Measurements from ENCODE around the gene SLC26A8. TPM values are rescaled to one million over a fixed set of nuclear protein-coding genes. Genes with fewer than 3 reads are reported as not detected.
"Not testable (repeated sequence)": the region's sequence is repeated elsewhere in the genome, so short reads cannot be mapped to it uniquely, and the experiment has no call there.

The SLC26A8 gene
- total and polyA plus RNA-seq, 3 experiments from 2014 or later, result not detected

GRCh38 chr6:35936681-35937359, 87.6 kb downstream of the SLC26A8 start:
- Mint-ChIP-seq H3K27ac (no peak overlapping the region), H3K9me3 (peaks cover 0 to 4% (median 0%) of the 10 kb centered on the region in 5 donors), H3K36me3 (peaks cover 0 to 5% (median 0%) of the 10 kb centered on the region in 3 donors), H3K4me3 (no peak overlapping the region), H3K4me1 (no peaks in the 10 kb centered on the region), H3K27me3 (peaks cover 8 to 21% of the 10 kb centered on the region in 2 donors)
- ChIA-PET POLR2A (no interaction called here), CTCF (no interaction called here)
- Histone ChIP-seq H3K36me3 (ENCODE audit: insufficient read depth, low read length) (no peaks in the 10 kb centered on the region), H3K4me1 (ENCODE audit: insufficient read depth, low read length) (no peaks in the 10 kb centered on the region), H3K9me3 (ENCODE audit: low read length) (no peaks in the 10 kb centered on the region), H3K27me3 (ENCODE audit: insufficient read depth, low read length, poor library complexity, severe bottlenecking) (no peaks in the 10 kb centered on the region), H3K27ac (ENCODE audit: low read depth, low read length) (no peak overlapping the region), H3K4me3 (ENCODE audit: low read length) (no peak overlapping the region)
- DNase-seq, result no peak

- H3K27ac Mint-ChIP-seq, result no peak overlapping the region
- ChIA-PET POLR2A (no interaction called here), CTCF (no interaction called here)
- H3K36me3 Mint-ChIP-seq, result peaks cover 0 to 5% (median 0%) of the 10 kb centered on the region in 3 donors
- Histone ChIP-seq H3K4me3 (ENCODE audit: low read length) (no peak overlapping the region), H3K36me3 (ENCODE audit: insufficient read depth, low read length) (no peaks in the 10 kb centered on the region), H3K9me3 (ENCODE audit: low read length) (no peaks in the 10 kb centered on the region), H3K27ac (ENCODE audit: low read depth, low read length) (no peak overlapping the region), H3K4me1 (ENCODE audit: insufficient read depth, low read length) (no peaks in the 10 kb centered on the region), H3K27me3 (ENCODE audit: insufficient read depth, low read length, poor library complexity, severe bottlenecking) (no peaks in the 10 kb centered on the region)
- no peak for DNase-seq
- H3K4me1 Mint-ChIP-seq, result no peaks in the 10 kb centered on the region
- H3K4me3 Mint-ChIP-seq, result no peak overlapping the region
- H3K27me3 Mint-ChIP-seq, result peaks cover 6 to 17% of the 10 kb centered on the region in 2 donors
- peaks cover 0 to 4% (median 0%) of the 10 kb centered on the region in 5 donors for H3K9me3 Mint-ChIP-seq
Measured at GRCh38 chr6:35935469-35935868, 89.0 kb downstream of the SLC26A8 start.

- DNase-seq, result no peak
- Histone ChIP-seq H3K4me3 (ENCODE audit: low read length) (no peak overlapping the region), H3K36me3 (ENCODE audit: insufficient read depth, low read length) (no peaks in the 10 kb centered on the region), H3K9me3 (ENCODE audit: low read length) (no peaks in the 10 kb centered on the region), H3K27ac (ENCODE audit: low read depth, low read length) (no peak overlapping the region), H3K27me3 (ENCODE audit: insufficient read depth, low read length, poor library complexity, severe bottlenecking) (no peaks in the 10 kb centered on the region), H3K4me1 (ENCODE audit: insufficient read depth, low read length) (no peaks in the 10 kb centered on the region)
- CTCF ChIA-PET, result no interaction called here
- POLR2A ChIA-PET, result no interaction called here
- Mint-ChIP-seq H3K36me3 (no peaks in the 10 kb centered on the region), H3K27ac (no peak overlapping the region), H3K4me3 (no peak overlapping the region), H3K4me1 (no peaks in the 10 kb centered on the region), H3K9me3 (peaks cover 0 to 2% (median 0%) of the 10 kb centered on the region in 5 donors), H3K27me3 (peaks cover 2 to 7% of the 10 kb centered on the region in 2 donors)
Measured at GRCh38 chr6:35933844-35934243, 90.6 kb downstream of the SLC26A8 start.

- not testable (repeated sequence) for H3K4me3 ChIP-seq (ENCODE audit: low read length)
- CTCF ChIA-PET, result interaction anchor here (1.5 kb wide), 1 partner anchor 22 kb away, joined by 3 read pairs; no protein-coding TSS in a partner anchor
- H3K27ac Mint-ChIP-seq, result peak overlapping the region in 1 of 8 donors; percentile 63
Measured at GRCh38 chr6:35931873-35932272, 92.6 kb downstream of the SLC26A8 start.

GRCh38 chr6:35931120-35931561, 93.3 kb downstream of the SLC26A8 start:
- ChIA-PET CTCF (no interaction called here), POLR2A (no interaction called here)
- H3K27me3 ChIP-seq (ENCODE audit: insufficient read depth, low read length, poor library complexity, severe bottlenecking), result no peaks in the 10 kb centered on the region
- H3K27ac ChIP-seq (ENCODE audit: low read depth, low read length), result no peak overlapping the region
- no peaks in the 10 kb centered on the region for H3K36me3 ChIP-seq (ENCODE audit: insufficient read depth, low read length)
- no peaks in the 10 kb centered on the region for H3K9me3 Mint-ChIP-seq
- peaks cover 4 to 7% of the 10 kb centered on the region in 2 donors for H3K27me3 Mint-ChIP-seq
- no peaks in the 10 kb centered on the region for H3K36me3 Mint-ChIP-seq
- no peaks in the 10 kb centered on the region for H3K9me3 ChIP-seq (ENCODE audit: low read length)
- H3K4me1 ChIP-seq (ENCODE audit: insufficient read depth, low read length), result no peaks in the 10 kb centered on the region
- no peak overlapping the region for H3K4me3 ChIP-seq (ENCODE audit: low read length)
- no peak for DNase-seq
- H3K4me3 Mint-ChIP-seq, result no peak overlapping the region
- H3K4me1 Mint-ChIP-seq, result no peaks in the 10 kb centered on the region
- H3K27ac Mint-ChIP-seq, result no peak overlapping the region

More at GRCh38 chr6:35931873-35932272, 92.6 kb downstream of the SLC26A8 start:
- H3K36me3 ChIP-seq (ENCODE audit: insufficient read depth, low read length); H3K9me3 ChIP-seq (ENCODE audit: low read length); POLR2A ChIA-PET; H3K27me3 ChIP-seq (ENCODE audit: insufficient read depth, low read length, poor library complexity, severe bottlenecking); H3K27ac ChIP-seq (ENCODE audit: low read depth, low read length); DNase-seq; H3K4me1 ChIP-seq (ENCODE audit: insufficient read depth, low read length); H3K4me1 Mint-ChIP-seq; H3K9me3 Mint-ChIP-seq; H3K36me3 Mint-ChIP-seq; H3K27me3 Mint-ChIP-seq: not testable (repeated sequence)
- peak overlapping the region in 6 of 7 donors; percentile 18 to 68 (median 44) for H3K4me3 Mint-ChIP-seq

GRCh38 chr6:35929601-35930000, 94.8 kb downstream of the SLC26A8 start:
- no peak overlapping the region for H3K4me3 ChIP-seq (ENCODE audit: low read length)
- Mint-ChIP-seq H3K9me3 (no peaks in the 10 kb centered on the region), H3K27ac (peak overlapping the region in 1 of 8 donors; percentile 77), H3K27me3 (peaks cover 0 to 3% of the 10 kb centered on the region in 2 donors), H3K4me1 (no peaks in the 10 kb centered on the region), H3K4me3 (no peak overlapping the region), H3K36me3 (no peaks in the 10 kb centered on the region)
- ChIA-PET CTCF (no interaction called here), POLR2A (no interaction called here)
- no peaks in the 10 kb centered on the region for H3K36me3 ChIP-seq (ENCODE audit: insufficient read depth, low read length)
- no peaks in the 10 kb centered on the region for H3K27me3 ChIP-seq (ENCODE audit: insufficient read depth, low read length, poor library complexity, severe bottlenecking)
- no peaks in the 10 kb centered on the region for H3K4me1 ChIP-seq (ENCODE audit: insufficient read depth, low read length)
- H3K9me3 ChIP-seq (ENCODE audit: low read length), result no peaks in the 10 kb centered on the region
- DNase-seq, result no peak
- H3K27ac ChIP-seq (ENCODE audit: low read depth, low read length), result no peak overlapping the region

GRCh38 chr6:35926509-35927215, 97.8 kb downstream of the SLC26A8 start:
- ChIA-PET POLR2A (no interaction called here), CTCF (no interaction called here)
- H3K4me1 Mint-ChIP-seq, result peaks cover 2 to 5% (median 4%) of the 10 kb centered on the region in 3 donors
- DNase-seq, result no peak
- no peaks in the 10 kb centered on the region for H3K36me3 Mint-ChIP-seq
- no peak overlapping the region for H3K4me3 Mint-ChIP-seq
- H3K4me1 ChIP-seq (ENCODE audit: insufficient read depth, low read length), result peaks cover 2% of the 10 kb centered on the region
- no peak overlapping the region for H3K27ac Mint-ChIP-seq
- no peak overlapping the region for H3K27ac ChIP-seq (ENCODE audit: low read depth, low read length)
- H3K9me3 ChIP-seq (ENCODE audit: low read length), result no peaks in the 10 kb centered on the region
- no peaks in the 10 kb centered on the region for H3K9me3 Mint-ChIP-seq
- H3K4me3 ChIP-seq (ENCODE audit: low read length), result no peak overlapping the region
- H3K27me3 Mint-ChIP-seq, result peaks cover 0 to 3% of the 10 kb centered on the region in 2 donors
- no peaks in the 10 kb centered on the region for H3K27me3 ChIP-seq (ENCODE audit: insufficient read depth, low read length, poor library complexity, severe bottlenecking)
- H3K36me3 ChIP-seq (ENCODE audit: insufficient read depth, low read length), result no peaks in the 10 kb centered on the region

- no peak for DNase-seq
- Mint-ChIP-seq H3K4me3 (no peak overlapping the region), H3K9me3 (no peaks in the 10 kb centered on the region), H3K27me3 (peaks cover 0 to 3% of the 10 kb centered on the region in 2 donors), H3K36me3 (peaks cover 0 to 2% (median 0%) of the 10 kb centered on the region in 3 donors), H3K4me1 (peaks cover 6 to 11% (median 11%) of the 10 kb centered on the region in 3 donors), H3K27ac (no peak overlapping the region)
- H3K9me3 ChIP-seq (ENCODE audit: low read length), result no peaks in the 10 kb centered on the region
- H3K4me1 ChIP-seq (ENCODE audit: insufficient read depth, low read length), result peaks cover 6% of the 10 kb centered on the region
- CTCF ChIA-PET, result no interaction called here
- H3K27ac ChIP-seq (ENCODE audit: low read depth, low read length), result no peak overlapping the region
- H3K27me3 ChIP-seq (ENCODE audit: insufficient read depth, low read length, poor library complexity, severe bottlenecking), result no peaks in the 10 kb centered on the region
- H3K36me3 ChIP-seq (ENCODE audit: insufficient read depth, low read length), result no peaks in the 10 kb centered on the region
- POLR2A ChIA-PET, result no interaction called here
- no peak overlapping the region for H3K4me3 ChIP-seq (ENCODE audit: low read length)
Measured at GRCh38 chr6:35925961-35926360, 98.5 kb downstream of the SLC26A8 start.

All from CD8-positive, alpha-beta memory T cell (primary cell).